Endothelial cell of hepatic sinusoid (primary cell): ENCODE data around the gene PRPS2.

Source experiments
- in situ Hi-C: cut with HindIII; loops from 2 replicates; pipeline ENCODE4 v1.10.0; 2017; ENCODE audit warnings: low sequenced_read_pairs

Gene PRPS2

GRCh38 chrX:12791257-12792228 lies at the start of gene PRPS2:
TSS of gene PRPS2 (plus strand) at chrX:12791412. CDS start at chrX:12791498, 86 bp downstream.
- in situ Hi-C loops: no loop called here

GRCh38 chrX:12741416-12741815 lies 49.8 kb upstream of the PRPS2 start:
- in situ Hi-C loops: no loop called here

- in situ Hi-C loops: no loop called here
These were observed 43.8 kb upstream of the PRPS2 start for GRCh38 chrX:12747433-12747832.

- in situ Hi-C loops: no loop called here
These were observed 39.3 kb upstream of the PRPS2 start for GRCh38 chrX:12751887-12752286.

- in situ Hi-C loops: no loop called here
These were observed 37.8 kb upstream of the PRPS2 start for GRCh38 chrX:12753366-12753765.

GRCh38 chrX:12758291-12758690 lies 32.9 kb upstream of the PRPS2 start:
- in situ Hi-C loops: no loop called here

- in situ Hi-C loops: no loop called here
These were observed 23.4 kb upstream of the PRPS2 start for GRCh38 chrX:12767856-12768255.

- in situ Hi-C loops: no loop called here
These were observed 22.7 kb upstream of the PRPS2 start for GRCh38 chrX:12768491-12768890.

GRCh38 chrX:12770440-12770839 lies 20.8 kb upstream of the PRPS2 start:
- in situ Hi-C loops: no loop called here

GRCh38 chrX:12771445-12772069 lies 19.7 kb upstream of the PRPS2 start:
- in situ Hi-C loops: no loop called here

GRCh38 chrX:12777670-12778069 lies 13.5 kb upstream of the PRPS2 start:
- in situ Hi-C loops: no loop called here

- in situ Hi-C loops: no loop called here
These were observed 11.7 kb upstream of the PRPS2 start for GRCh38 chrX:12779534-12779933.

- in situ Hi-C loops: no loop called here
These were observed 2.6 kb upstream of the PRPS2 start for GRCh38 chrX:12788645-12789044.

- in situ Hi-C loops: no loop called here
These were observed 1.2 kb upstream of the PRPS2 start for GRCh38 chrX:12789976-12790375.

GRCh38 chrX:12790885-12791256 lies 341 bp upstream of the PRPS2 start:
- in situ Hi-C loops: no loop called here

- in situ Hi-C loops: no loop called here
These were observed 1.5 kb downstream of the PRPS2 start for GRCh38 chrX:12792711-12793110.

GRCh38 chrX:12794654-12795053 lies 3.4 kb downstream of the PRPS2 start:
- in situ Hi-C loops: no loop called here

- in situ Hi-C loops: no loop called here
These were observed 7.4 kb downstream of the PRPS2 start for GRCh38 chrX:12798601-12799000.

- in situ Hi-C loops: no loop called here
These were observed 7.9 kb downstream of the PRPS2 start for GRCh38 chrX:12799118-12799517.

GRCh38 chrX:12802741-12803140 lies 11.5 kb downstream of the PRPS2 start:
- in situ Hi-C loops: no loop called here

GRCh38 chrX:12804655-12805054 lies 13.4 kb downstream of the PRPS2 start:
- in situ Hi-C loops: no loop called here

- in situ Hi-C loops: no loop called here
These were observed 14.1 kb downstream of the PRPS2 start for GRCh38 chrX:12805333-12805732.
